Putamen (tissue), 1 donor: Measurements from ENCODE around the gene RHBDL1.
"Not testable (repeated sequence)": the region's sequence is repeated elsewhere in the genome, so short reads cannot be mapped to it uniquely, and the experiment has no call there.

Experiments
- DNase-seq: peaks from one replicate; pipeline ENCODE4 v3.0.0-alpha.2; 2016; ENCODE audit warnings: low spot score

RHBDL1 gene

GRCh38 chr16:686459-687260, 11.2 kb downstream of the RHBDL1 start:
- no peak for DNase-seq

- DNase-seq, result no peak
These were observed 12.0 kb downstream of the RHBDL1 start for GRCh38 chr16:687499-687898.

DNA sequence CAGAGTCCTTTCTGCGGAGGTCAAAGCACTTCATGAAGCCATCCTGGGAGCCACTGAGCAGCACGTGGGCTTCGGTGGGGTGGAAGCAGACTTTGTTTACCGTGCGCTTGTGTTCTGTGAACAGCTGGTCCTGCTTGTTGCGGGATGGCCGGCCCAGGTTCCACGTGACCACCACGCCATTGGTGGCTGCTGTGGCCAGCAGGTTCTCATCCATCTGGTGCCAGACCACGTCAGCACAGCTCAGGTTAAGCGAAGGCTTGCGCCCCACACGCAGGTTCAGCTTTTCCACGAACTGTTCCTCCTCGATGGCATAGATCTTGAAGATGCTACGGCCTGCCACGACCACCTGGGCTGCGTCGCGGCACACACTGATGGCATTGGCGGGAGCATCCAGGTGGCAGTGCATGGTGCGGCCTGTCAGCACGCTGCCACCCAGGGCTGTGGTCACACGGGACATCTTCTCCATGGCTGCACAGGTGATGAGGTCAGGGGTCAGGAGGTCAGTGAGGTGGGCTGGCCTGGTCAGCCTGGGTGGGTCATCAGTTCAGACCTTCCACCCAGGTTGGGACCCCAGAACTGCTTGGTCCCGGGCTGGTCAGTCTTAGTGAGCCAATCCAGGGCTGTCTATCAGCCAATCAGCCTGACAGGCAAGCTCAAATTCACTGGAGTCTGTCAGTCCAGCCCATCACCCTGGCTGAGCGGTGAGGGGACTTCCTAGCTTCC, 13.9 kb downstream of the RHBDL1 start:
- no peak for DNase-seq

GRCh38 chr16:691242-691641, 15.8 kb downstream of the RHBDL1 start:
- DNase-seq, result not testable (repeated sequence)

DNA sequence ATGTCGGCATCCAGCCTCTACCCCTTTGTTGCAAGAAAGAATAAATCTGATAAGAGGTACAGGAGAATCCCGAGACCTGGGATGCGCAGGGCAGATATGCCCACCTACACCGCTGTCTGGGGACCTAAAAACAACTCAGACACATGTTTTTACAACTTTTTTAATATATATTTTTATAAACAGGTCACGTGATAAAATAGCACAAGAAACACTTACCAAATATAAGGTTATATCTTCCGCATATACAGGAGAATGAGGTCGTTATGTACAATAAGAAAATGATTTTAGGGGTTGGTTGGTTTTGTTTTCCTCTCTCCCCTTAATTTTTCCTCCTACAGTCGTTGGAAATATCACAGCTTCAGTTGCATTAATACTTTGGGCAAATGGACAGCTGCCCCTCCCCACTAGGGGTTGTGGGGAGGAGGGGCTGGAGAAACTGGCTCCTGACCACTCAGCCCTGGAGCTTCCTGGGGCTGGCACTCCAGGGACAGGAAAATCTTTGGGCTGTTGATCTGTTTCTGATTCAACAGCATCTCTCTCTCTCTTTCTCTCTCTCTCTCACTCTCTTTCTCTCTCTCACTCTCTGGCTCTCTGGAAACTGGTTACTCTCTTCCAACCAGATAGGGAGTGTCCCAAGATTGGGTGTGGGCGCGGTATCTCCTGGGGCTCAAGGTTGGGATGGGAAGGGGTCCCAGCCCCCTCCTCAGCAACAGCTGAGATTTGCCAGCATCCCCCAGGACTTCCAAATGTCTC, 17.1 kb downstream of the RHBDL1 start:
- DNase-seq, result no peak

DNA sequence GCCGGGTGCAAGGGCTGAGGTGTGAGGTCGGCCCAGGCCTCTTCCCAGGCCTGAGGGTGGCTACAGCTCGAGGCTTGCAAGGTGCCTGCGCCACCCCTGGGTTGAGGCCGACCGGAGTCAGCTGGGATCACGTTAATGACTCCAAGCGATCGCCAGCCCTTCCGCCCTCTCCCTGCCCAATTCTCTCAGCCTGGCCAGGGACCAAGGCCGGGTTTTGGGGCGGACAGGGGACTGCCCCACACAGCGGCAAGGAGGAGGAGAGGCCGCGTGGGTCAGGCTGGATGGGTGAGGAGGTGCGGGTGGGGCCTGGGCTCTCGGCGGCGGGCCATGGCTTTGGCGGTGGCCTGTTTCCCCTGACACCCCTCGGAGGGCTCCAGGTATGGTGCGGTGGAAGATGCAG, 17.9 kb downstream of the RHBDL1 start:
- DNase-seq, result no peak

GRCh38 chr16:693766-694165, 18.3 kb downstream of the RHBDL1 start:
- DNase-seq, result no peak

- DNase-seq, result no peak
These were observed 18.9 kb downstream of the RHBDL1 start for GRCh38 chr16:694187-694862.

DNA sequence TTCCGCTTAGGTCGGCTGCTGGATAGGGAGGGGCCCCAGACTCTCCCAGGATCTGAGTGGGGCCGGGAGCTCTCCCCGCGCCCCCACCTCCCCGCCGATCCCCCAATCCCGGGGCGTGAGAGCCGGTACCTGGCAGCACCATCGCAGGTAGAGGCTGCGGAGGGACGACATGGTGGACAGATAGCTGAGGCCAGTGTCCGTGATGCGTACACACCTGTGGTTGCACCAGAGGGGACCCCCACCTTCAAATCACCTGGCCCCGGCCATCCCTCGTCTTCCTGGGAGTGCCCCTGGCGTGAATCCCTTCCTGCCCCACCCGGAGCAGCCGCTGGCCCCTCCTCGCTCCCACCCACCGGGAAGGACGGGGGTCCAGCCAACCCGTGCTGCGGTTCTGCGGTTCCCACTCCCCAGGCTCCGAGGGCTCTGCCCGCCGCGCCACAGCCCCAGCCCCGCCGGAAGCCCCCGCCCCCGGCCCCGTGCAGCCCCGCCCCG, 19.4 kb downstream of the RHBDL1 start:
- DNase-seq, result no peak

- no peak for DNase-seq
These were observed 20.1 kb downstream of the RHBDL1 start for GRCh38 chr16:695355-696089.

GRCh38 chr16:698911-699671, 23.6 kb downstream of the RHBDL1 start:
- no peak for DNase-seq

GRCh38 chr16:700684-701584, 25.5 kb downstream of the RHBDL1 start:
- no peak for DNase-seq

- no peak for DNase-seq
These were observed 26.9 kb downstream of the RHBDL1 start for GRCh38 chr16:702341-702740.

GRCh38 chr16:703406-703805, 27.9 kb downstream of the RHBDL1 start:
- peak; percentile 76 for DNase-seq

- no peak for DNase-seq
These were observed 28.6 kb downstream of the RHBDL1 start for GRCh38 chr16:704047-704446.

- DNase-seq, result no peak
These were observed 29.3 kb downstream of the RHBDL1 start for GRCh38 chr16:704552-705380.

DNA sequence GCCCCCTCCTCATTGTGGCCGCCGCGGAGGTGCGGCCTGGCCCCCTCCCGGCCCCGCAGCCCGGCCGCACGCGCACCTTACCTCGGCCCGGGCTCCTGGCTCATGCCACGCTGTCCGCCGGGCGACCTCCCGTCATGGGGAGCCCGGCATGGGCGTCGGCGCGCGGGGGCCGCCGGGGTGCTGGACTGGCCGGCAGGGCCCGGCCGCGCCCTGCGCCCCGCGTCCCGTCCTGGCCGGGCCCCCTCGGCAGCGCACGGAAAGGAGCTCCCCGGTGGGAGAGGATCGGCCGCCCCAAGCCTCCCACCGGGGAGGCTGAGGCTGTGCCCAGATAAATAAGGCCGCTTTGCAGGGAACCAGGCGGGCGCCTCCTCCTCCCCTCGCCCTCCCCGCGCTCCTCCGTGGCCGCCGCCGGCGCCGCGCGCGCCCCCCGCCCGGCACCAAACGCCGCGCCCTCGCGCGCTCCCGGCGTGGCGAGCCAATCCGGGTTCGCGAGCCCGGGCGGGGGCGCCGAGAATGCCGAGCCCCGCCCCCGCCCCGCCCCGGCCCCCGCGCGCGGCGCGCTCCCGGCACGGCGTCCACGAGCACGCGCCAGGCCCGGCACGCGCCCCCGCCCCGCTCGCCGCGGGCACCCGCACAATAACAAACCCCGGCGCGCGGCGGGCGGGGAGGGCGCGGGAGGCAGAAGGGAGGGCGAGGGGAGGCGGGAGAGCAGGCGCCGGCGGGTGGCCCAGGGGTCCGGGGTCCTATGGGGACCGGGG, 30.1 kb downstream of the RHBDL1 start, which contains the start of gene FBXL16:
Gene FBXL16 (minus strand): TSS at position 371 of the 758 bp plus-strand sequence. CDS start 8,396 bp downstream, outside the sequence.
- no peak for DNase-seq
